Skeletal muscle satellite cell (primary cell): ENCODE data around the gene GPR180. TPM values are rescaled to one million over a fixed set of nuclear protein-coding genes. Genes with fewer than 3 reads are reported as not detected.

Experiments used
- H3K27me3 ChIP-seq: 2 replicates; pipeline ENCODE4 v1.7.0; 2013; ENCODE audit warnings: low read length; ENCODE audit not compliant: control insufficient read depth, insufficient read depth
- H3K36me3 ChIP-seq: 2 replicates; pipeline ENCODE4 v1.7.0; 2013; ENCODE audit warnings: mild to moderate bottlenecking, control low read depth, low read length; ENCODE audit not compliant: insufficient read depth
- H3K4me1 ChIP-seq: 2 replicates; pipeline ENCODE4 v1.7.0; 2013; ENCODE audit warnings: low read length; ENCODE audit not compliant: control insufficient read depth, insufficient read depth
- H3K4me2 ChIP-seq: 2 replicates; pipeline ENCODE4 v1.7.0; 2013; ENCODE audit warnings: mild to moderate bottlenecking, low read length
- H3K4me3 ChIP-seq: 2 replicates; pipeline ENCODE4 v1.7.0; 2013; ENCODE audit warnings: low read length
- H3K9ac ChIP-seq: 2 replicates; pipeline ENCODE4 v1.7.0; 2013; ENCODE audit warnings: mild to moderate bottlenecking, low read depth, low read length, moderate library complexity
- H3K9me3 ChIP-seq: replicated peaks from 2 replicates; pipeline ENCODE4 v1.7.0; 2013; ENCODE audit warnings: mild to moderate bottlenecking, control low read depth, low read length
- total RNA-seq: library from RNA; depleted of rRNA; stranded (reverse); fragments of >200 nt; gene quantifications from 2 replicates; pipeline ENCODE4 v1.2.3, GENCODE V29; 2012; rRNA removed

Gene GPR180
- total RNA-seq = 9.2 and 11.7 TPM in 2 replicates

- H3K9me3 ChIP-seq = no peaks in the 10 kb centered on the region
- H3K4me3 ChIP-seq = peak within 1 kb of the TSS; percentile 98
- peak within 1 kb of the TSS; percentile 86 for H3K4me2 ChIP-seq
- H3K9ac ChIP-seq = peak within 1 kb of the TSS; percentile 91
- peaks cover 13% of the 10 kb centered on the region for H3K4me1 ChIP-seq
- no peaks in the 10 kb centered on the region for H3K27me3 ChIP-seq
- H3K36me3 ChIP-seq = peaks cover 6% of the 10 kb centered on the region
Measured at GRCh38 chr13:94601446-94602431, at the start of gene GPR180. TSS of gene GPR180 (plus strand) at chr13:94601857. CDS start at chr13:94601928, 71 bp downstream.

DNA sequence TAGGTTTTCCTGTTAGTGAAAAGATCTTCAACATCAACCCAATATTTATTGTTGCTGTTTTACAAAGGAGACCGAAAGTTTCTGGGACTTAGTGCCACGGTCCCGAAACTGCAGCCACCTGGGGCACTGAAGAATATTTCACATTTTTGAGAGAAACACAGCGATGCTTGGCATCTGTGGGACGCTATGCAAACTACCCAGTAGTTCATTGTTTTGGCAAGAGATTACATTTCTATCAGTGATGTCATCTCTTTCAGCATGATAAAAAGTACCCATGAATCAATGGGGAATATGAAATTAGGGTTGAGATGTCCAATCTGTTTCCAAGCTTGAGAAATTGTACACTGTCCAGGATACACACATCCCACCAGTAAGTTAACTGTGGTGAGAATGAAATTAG lies 49.6 kb upstream of the GPR180 start:
- Histone ChIP-seq H3K36me3 (no peaks in the 10 kb centered on the region), H3K4me3 (no peak overlapping the region), H3K9me3 (no peaks in the 10 kb centered on the region), H3K9ac (no peak overlapping the region), H3K27me3 (no peaks in the 10 kb centered on the region), H3K4me2 (no peak overlapping the region), H3K4me1 (peaks cover 14% of the 10 kb centered on the region)

DNA sequence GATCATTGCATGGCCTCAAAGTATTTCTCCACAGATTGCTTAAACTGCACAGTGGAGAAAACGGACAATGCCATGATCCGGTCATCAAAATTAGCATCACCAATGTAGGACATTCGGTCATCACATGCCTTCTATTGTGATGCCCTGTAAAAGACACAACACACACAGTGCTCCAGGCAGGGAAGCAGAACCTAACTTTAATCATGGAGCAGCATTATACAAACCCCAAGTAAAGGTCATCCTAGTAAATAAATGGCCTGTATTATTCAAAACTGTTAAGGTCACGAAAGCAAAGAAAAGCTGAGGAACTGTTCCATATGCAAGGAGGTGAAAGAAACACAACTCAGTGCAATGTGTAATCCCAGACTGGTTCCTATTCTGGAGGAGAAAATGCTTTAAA lies 47.9 kb upstream of the GPR180 start:
- no peak overlapping the region for H3K9ac ChIP-seq
- no peak overlapping the region for H3K4me3 ChIP-seq

DNA sequence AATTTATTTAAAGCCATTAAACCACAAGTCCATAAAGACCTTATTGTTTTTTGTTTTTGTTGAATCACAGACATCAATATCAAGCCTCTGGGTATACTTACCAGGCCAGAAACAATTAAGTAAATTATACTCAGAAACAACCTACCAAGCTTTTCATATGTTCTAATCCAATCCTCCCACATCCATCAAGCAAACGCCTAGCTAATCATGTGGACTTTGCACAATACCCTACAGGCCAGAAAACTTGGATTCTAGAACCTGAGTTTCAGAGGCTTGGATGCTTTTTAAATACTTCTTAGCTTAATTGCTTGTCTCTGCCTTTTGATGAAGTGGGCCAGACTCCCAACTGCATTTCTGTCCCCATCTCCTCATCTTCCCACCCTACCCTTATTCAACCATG lies 45.6 kb upstream of the GPR180 start:
- H3K9ac ChIP-seq = no peak overlapping the region
- no peak overlapping the region for H3K4me2 ChIP-seq
- no peaks in the 10 kb centered on the region for H3K4me1 ChIP-seq
- no peak overlapping the region for H3K4me3 ChIP-seq
- no peaks in the 10 kb centered on the region for H3K9me3 ChIP-seq
- no peaks in the 10 kb centered on the region for H3K36me3 ChIP-seq
- no peaks in the 10 kb centered on the region for H3K27me3 ChIP-seq

More for the DNA sequence above, 47.9 kb upstream of the GPR180 start:
- Histone ChIP-seq H3K36me3 (no peaks in the 10 kb centered on the region), H3K27me3 (no peaks in the 10 kb centered on the region), H3K4me1 (peaks cover 6% of the 10 kb centered on the region), H3K9me3 (no peaks in the 10 kb centered on the region), H3K4me2 (no peak overlapping the region)

DNA sequence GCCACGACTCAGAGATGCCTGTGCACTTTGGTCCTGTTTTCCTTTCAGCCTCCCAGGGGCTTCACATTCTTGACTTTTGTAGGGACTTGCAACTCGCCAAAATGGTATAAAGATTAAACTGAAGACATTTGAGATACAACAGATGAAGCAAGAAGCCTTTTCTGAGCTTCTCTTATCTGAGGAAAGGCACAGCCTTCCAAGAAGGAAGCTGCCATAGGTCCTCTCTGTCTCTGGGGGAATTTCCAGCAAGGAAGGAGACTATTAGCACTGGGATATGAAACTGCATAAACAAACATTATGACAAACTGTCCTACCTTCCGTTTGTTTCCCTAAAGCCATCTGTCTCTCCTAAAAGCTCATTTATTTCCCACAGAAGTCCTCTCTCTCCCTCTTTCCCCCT lies 45.0 kb upstream of the GPR180 start:
- Histone ChIP-seq H3K4me3 (no peak overlapping the region), H3K9me3 (no peaks in the 10 kb centered on the region), H3K4me2 (no peak overlapping the region), H3K36me3 (no peaks in the 10 kb centered on the region), H3K27me3 (no peaks in the 10 kb centered on the region), H3K9ac (no peak overlapping the region), H3K4me1 (no peaks in the 10 kb centered on the region)

DNA sequence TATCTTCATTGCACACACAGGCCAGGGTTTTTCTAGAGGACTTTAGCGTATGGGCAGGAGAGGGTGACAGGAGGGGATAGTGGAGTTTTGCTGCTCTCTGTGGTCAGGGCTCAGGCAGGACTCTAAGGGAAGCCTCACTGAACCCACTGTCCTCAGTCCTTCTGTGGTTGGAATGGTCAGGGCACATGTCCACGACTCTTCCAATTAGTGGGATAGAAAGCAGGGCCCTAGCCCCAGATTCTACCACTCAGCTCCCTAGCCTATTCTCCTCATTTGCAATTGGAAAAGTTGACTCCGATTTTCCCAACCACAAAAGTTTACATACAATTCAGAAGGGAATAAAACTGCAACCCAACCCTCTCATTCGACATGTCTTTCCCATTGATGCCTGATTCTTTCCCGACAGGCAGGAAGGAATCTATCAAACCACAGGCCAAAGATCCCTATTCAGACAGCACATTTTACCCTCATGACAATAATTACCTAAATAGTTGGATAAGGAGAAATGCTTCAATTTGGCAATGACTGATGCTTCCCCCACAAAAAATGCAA lies 43.9 kb upstream of the GPR180 start:
- Histone ChIP-seq H3K4me3 (no peak overlapping the region), H3K4me2 (no peak overlapping the region), H3K36me3 (no peaks in the 10 kb centered on the region), H3K4me1 (no peaks in the 10 kb centered on the region), H3K9me3 (no peaks in the 10 kb centered on the region), H3K27me3 (no peaks in the 10 kb centered on the region), H3K9ac (no peak overlapping the region)

GRCh38 chr13:94558716-94559115 lies 42.9 kb upstream of the GPR180 start:
- no peak overlapping the region for H3K4me2 ChIP-seq
- no peaks in the 10 kb centered on the region for H3K4me1 ChIP-seq
- no peak overlapping the region for H3K4me3 ChIP-seq
- H3K9ac ChIP-seq = no peak overlapping the region
- no peaks in the 10 kb centered on the region for H3K9me3 ChIP-seq
- H3K36me3 ChIP-seq = no peaks in the 10 kb centered on the region
- no peaks in the 10 kb centered on the region for H3K27me3 ChIP-seq

- Histone ChIP-seq H3K4me3 (no peak overlapping the region), H3K27me3 (no peaks in the 10 kb centered on the region), H3K4me1 (no peaks in the 10 kb centered on the region), H3K4me2 (no peak overlapping the region), H3K36me3 (no peaks in the 10 kb centered on the region), H3K9ac (no peak overlapping the region), H3K9me3 (no peaks in the 10 kb centered on the region)
Measured at GRCh38 chr13:94559222-94559795, 42.3 kb upstream of the GPR180 start.

DNA sequence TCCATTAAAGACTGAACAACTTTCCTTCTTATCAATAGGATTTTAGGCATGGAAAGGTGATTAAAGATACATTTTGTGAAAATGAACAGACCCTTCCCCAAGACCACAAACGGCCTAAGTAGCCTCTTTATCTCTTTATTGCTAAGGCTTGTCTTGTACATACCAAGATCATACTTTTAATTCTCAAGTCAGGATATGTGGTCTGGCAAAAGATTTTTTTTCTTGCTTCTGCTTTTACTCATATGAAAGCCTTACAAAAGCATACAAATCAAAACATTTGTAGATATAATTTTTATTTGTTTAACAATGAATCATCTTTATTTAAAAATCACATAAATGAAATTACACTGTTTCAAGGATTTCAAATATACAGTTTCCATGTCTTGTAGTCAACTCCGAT lies 41.5 kb upstream of the GPR180 start:
- Histone ChIP-seq H3K9ac (no peak overlapping the region), H3K36me3 (no peaks in the 10 kb centered on the region), H3K4me2 (no peak overlapping the region), H3K27me3 (no peaks in the 10 kb centered on the region), H3K4me1 (no peaks in the 10 kb centered on the region), H3K9me3 (no peaks in the 10 kb centered on the region), H3K4me3 (no peak overlapping the region)

DNA sequence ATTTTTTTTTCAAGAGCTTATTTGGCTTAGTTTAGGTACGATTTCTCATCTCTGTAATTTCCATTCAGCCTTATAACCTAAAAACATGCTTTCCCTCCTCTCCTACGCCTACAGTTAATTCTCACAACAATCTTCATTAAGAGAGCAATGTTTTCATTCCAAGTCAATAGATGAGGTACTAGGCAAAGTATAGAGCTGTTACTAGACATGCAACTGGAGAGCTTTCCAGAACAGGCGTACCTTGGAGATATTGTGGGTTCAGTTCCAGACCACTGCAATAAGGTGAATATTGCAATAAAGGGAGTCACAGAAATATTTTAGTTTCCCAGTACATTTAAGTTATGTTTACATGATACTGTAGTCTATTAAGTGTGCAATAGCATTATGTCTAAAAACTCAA lies 40.5 kb upstream of the GPR180 start:
- no peak overlapping the region for H3K4me2 ChIP-seq
- H3K27me3 ChIP-seq = no peaks in the 10 kb centered on the region
- H3K36me3 ChIP-seq = no peaks in the 10 kb centered on the region
- no peaks in the 10 kb centered on the region for H3K9me3 ChIP-seq
- H3K9ac ChIP-seq = no peak overlapping the region
- no peak overlapping the region for H3K4me3 ChIP-seq
- no peaks in the 10 kb centered on the region for H3K4me1 ChIP-seq

- Histone ChIP-seq H3K36me3 (peaks cover 42% of the 10 kb centered on the region), H3K4me2 (no peak overlapping the region), H3K9me3 (no peaks in the 10 kb centered on the region), H3K4me3 (no peak overlapping the region), H3K27me3 (no peaks in the 10 kb centered on the region), H3K4me1 (no peaks in the 10 kb centered on the region), H3K9ac (no peak overlapping the region)
Measured at GRCh38 chr13:94567581-94567980, 34.1 kb upstream of the GPR180 start.
